A549 (cell line): ENCODE measurements around the gene PSMD2.
"Not testable (repeated sequence)": the region's sequence is repeated elsewhere in the genome, so short reads cannot be mapped to it uniquely, and the experiment has no call there.

Experiments
- BHLHE40 ChIP-seq: IDR thresholded peaks from 2 replicates; pipeline ENCODE4 v1.6.1; 2012; ENCODE audit warnings: low read depth, low read length, inconsistent platforms
- CTCF ChIP-seq: fragments of >200 bp; sonication (Bioruptor Twin); formaldehyde crosslinking; IDR thresholded peaks from 3 replicates; pipeline ENCODE4 v1.5.1; 2016
- EP300 ChIP-seq, 2 experiments: fragments of >200 bp; sonication (Bioruptor Twin); formaldehyde crosslinking; IDR thresholded peaks; 2 replicates in 1 of 2; 3 replicates in 1 of 2; pipeline ENCODE4 v1.6.1; 2016 to 2017
- MAZ ChIP-seq: fragments of 150-350 bp; IDR thresholded peaks from 2 replicates; pipeline ENCODE4 v1.6.1; 2014; ENCODE audit warnings: antibody characterized with exemption, low read depth, low read length, borderline replicate concordance
- POLR2A ChIP-seq: IDR thresholded peaks from 2 replicates; pipeline ENCODE4 v1.6.1; 2012; ENCODE audit warnings: mild to moderate bottlenecking, low read length

GRCh38 chr3:184267249-184267648, 31.8 kb upstream of the PSMD2 start:
- TF ChIP-seq MAZ; BHLHE40; EP300 (IDR thresholded peaks at IDR 0.05); POLR2A; CTCF: not testable (repeated sequence)
